Measurements from ENCODE around the gene MPHOSPH10. TPM values are rescaled to one million over a fixed set of nuclear protein-coding genes. Genes with fewer than 3 reads are reported as not detected.

The MPHOSPH10 gene
- total and polyA plus RNA-seq, 2 of the 13 experiments (the other 11 are each of a cell fraction or from before 2014, with no cell fraction given), result 37.8 to 137 TPM

- peak; percentile 89 for TF ChIP-seq ZBTB40 (IDR thresholded peaks at IDR 0.05)
- TF ChIP-seq ZBTB40 (CRISPR knock-in tag; IDR thresholded peaks at IDR 0.05), result peak; percentile 93
- TF ChIP-seq ZNF350 (CRISPR knock-in tag; IDR thresholded peaks at IDR 0.05; ENCODE audit: borderline replicate concordance, low read depth), result peak; percentile 95; the same call in 1 of the 2 replicates
- peak; percentile 94 for TF ChIP-seq REPIN1 (CRISPR knock-in tag; IDR thresholded peaks at IDR 0.05; ENCODE audit: borderline replicate concordance, low read depth)
- TF ChIP-seq THYN1 (CRISPR knock-in tag; IDR thresholded peaks at IDR 0.05; ENCODE audit: borderline replicate concordance, low read depth), result no peak
- TF ChIP-seq POLR2A (IDR thresholded peaks at IDR 0.05; ENCODE audit: insufficient read depth in 1 of 2, low read depth in 2 of 2, low read length in 2 of 2), result peak; percentile 84 to 88
- TF ChIP-seq ZNF816 (CRISPR knock-in tag; IDR thresholded peaks at IDR 0.05; ENCODE audit: borderline replicate concordance), result peak; percentile 93
- TF ChIP-seq ZMAT5 (CRISPR knock-in tag; IDR thresholded peaks at IDR 0.05; ENCODE audit: borderline replicate concordance, low read depth), result no peak
- TF ChIP-seq RFXAP (CRISPR knock-in tag; IDR thresholded peaks at IDR 0.05; ENCODE audit: borderline replicate concordance), result peak; percentile 95
- no peak for TF ChIP-seq SOX6 (IDR thresholded peaks at IDR 0.05)
- peak; percentile 80 for TF ChIP-seq SOX6 (CRISPR knock-in tag; IDR thresholded peaks at IDR 0.05)
- no peak for TF ChIP-seq GLMP (CRISPR knock-in tag; IDR thresholded peaks at IDR 0.05; ENCODE audit: borderline replicate concordance)
- no peak for TF ChIP-seq CSRNP2 (CRISPR knock-in tag; conservative IDR thresholded peaks at IDR 0.05; ENCODE audit: low read depth)
- TF ChIP-seq SOX5 (CRISPR knock-in tag; IDR thresholded peaks at IDR 0.05; ENCODE audit: borderline replicate concordance), result peak; percentile 54; the same call in 1 of the 2 replicates
- peak; percentile 88 for TF ChIP-seq DRAP1 (CRISPR knock-in tag; IDR thresholded peaks at IDR 0.05)
- TF ChIP-seq WIZ (CRISPR knock-in tag; IDR thresholded peaks at IDR 0.05), result 0 out of 2 replicates have a peak, but pooled peaks have one; percentile 31
Observed at GRCh38 chr2:71130152-71130904, at the start of gene MPHOSPH10, which contains the start of gene MCEE (continued).
